ENCODE data around the gene SLU7. TPM values are rescaled to one million over a fixed set of nuclear protein-coding genes. Genes with fewer than 3 reads are reported as not detected.

Gene SLU7
- total RNA-seq, 4 donors from 2014 or later: 43.5 to 82.0 (median 69.5) TPM

- H3K36me3 ChIP-seq: no peaks in the 10 kb centered on the region
- H3K4me1 ChIP-seq: no peaks in the 10 kb centered on the region
- DNase-seq (ENCODE audit: extremely low spot score): no peak
- H3K27me3 ChIP-seq: peaks cover 0 to 4% (median 0%) of the 10 kb centered on the region in 4 donors
- no peaks in the 10 kb centered on the region for H3K9me3 ChIP-seq
- no peak overlapping the region for H3K4me3 ChIP-seq
- intact Hi-C loops (cut with DNase I): no loop called here
- no peak overlapping the region for H3K27ac ChIP-seq (replicated peaks in 1 of 4)
- TF ChIP-seq POLR2A (IDR thresholded peaks at IDR 0.05; ENCODE audit: low read depth) (no peak), EP300 (IDR thresholded peaks at IDR 0.05) (no peak), CTCF (IDR thresholded peaks at IDR 0.05) (no peak), POLR2AphosphoS5 (IDR thresholded peaks at IDR 0.05) (no peak)
Measured at GRCh38 chr5:160445751-160446150, 26.9 kb upstream of the SLU7 start.

- Histone ChIP-seq H3K9me3 (no peaks in the 10 kb centered on the region), H3K27ac (replicated peaks in 1 of 4) (no peak overlapping the region), H3K4me1 (no peaks in the 10 kb centered on the region), H3K27me3 (peaks cover 0 to 4% (median 0%) of the 10 kb centered on the region in 4 donors), H3K36me3 (no peaks in the 10 kb centered on the region), H3K4me3 (no peak overlapping the region)
- no peak for DNase-seq (ENCODE audit: extremely low spot score)
- intact Hi-C loops (cut with DNase I): no loop called here
- 78% methylated on average over 1 of the region's 1 CpG for WGBS
- TF ChIP-seq POLR2A (IDR thresholded peaks at IDR 0.05; ENCODE audit: low read depth) (no peak), EP300 (IDR thresholded peaks at IDR 0.05) (no peak), CTCF (IDR thresholded peaks at IDR 0.05) (no peak), POLR2AphosphoS5 (IDR thresholded peaks at IDR 0.05) (no peak)
Measured at GRCh38 chr5:160445132-160445531, 26.3 kb upstream of the SLU7 start.

- intact Hi-C loops (cut with DNase I): no loop called here
- WGBS: 77% methylated on average over 1 of the region's 1 CpG
- H3K4me3 ChIP-seq: no peak overlapping the region
- no peak for TF ChIP-seq CTCF (IDR thresholded peaks at IDR 0.05)
- no peak for TF ChIP-seq EP300 (IDR thresholded peaks at IDR 0.05)
- TF ChIP-seq POLR2A (IDR thresholded peaks at IDR 0.05; ENCODE audit: low read depth): no peak
- no peak for TF ChIP-seq POLR2AphosphoS5 (IDR thresholded peaks at IDR 0.05)
- H3K9me3 ChIP-seq: no peaks in the 10 kb centered on the region
- H3K36me3 ChIP-seq: no peaks in the 10 kb centered on the region
- no peak overlapping the region for H3K27ac ChIP-seq (replicated peaks in 1 of 4)
- no peak for DNase-seq (ENCODE audit: extremely low spot score)
- H3K4me1 ChIP-seq: no peaks in the 10 kb centered on the region
- peaks cover 0 to 4% (median 0%) of the 10 kb centered on the region in 4 donors for H3K27me3 ChIP-seq
Measured at GRCh38 chr5:160444407-160444806, 25.5 kb upstream of the SLU7 start.

DNA sequence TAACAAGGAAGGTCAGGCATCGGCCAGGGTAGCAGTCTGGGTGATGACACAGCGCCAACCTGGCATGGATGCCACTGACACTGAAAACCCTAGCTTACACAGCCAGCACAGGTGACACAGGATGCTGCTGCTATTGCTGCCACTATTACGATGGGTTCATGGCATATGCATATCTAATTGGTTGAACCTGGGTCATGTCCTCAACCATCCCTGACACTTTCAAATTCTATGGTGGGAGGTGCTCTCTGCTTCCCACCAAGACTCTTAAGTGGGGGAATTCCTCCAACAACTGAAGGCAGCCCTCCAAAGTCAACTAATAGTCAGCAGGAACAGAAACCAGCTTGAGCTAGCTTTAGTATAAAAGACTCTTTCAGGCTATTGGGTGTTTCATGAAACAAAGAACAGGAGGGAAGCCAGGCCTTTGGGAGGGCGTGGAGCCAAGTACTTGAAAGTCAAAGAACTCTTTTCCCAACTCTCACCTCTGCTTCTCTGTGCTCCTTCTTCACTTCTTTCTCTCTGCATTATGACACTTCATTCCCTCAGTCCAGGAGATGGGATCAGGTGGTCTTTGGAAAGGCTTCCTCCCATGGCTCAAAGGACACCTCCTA lies 24.0 kb upstream of the SLU7 start:
- peaks cover 7 to 12% (median 9%) of the 10 kb centered on the region in 4 donors for H3K4me1 ChIP-seq
- 70% methylated on average over 4 of the region's 4 CpGs for WGBS
- no peak overlapping the region for H3K27ac ChIP-seq (replicated peaks in 1 of 4)
- no peak for TF ChIP-seq POLR2AphosphoS5 (IDR thresholded peaks at IDR 0.05)
- no peak for TF ChIP-seq POLR2A (IDR thresholded peaks at IDR 0.05; ENCODE audit: low read depth)
- no peak for TF ChIP-seq EP300 (IDR thresholded peaks at IDR 0.05)
- no peak for TF ChIP-seq CTCF (IDR thresholded peaks at IDR 0.05)
- H3K27me3 ChIP-seq: peaks cover 0 to 4% (median 0%) of the 10 kb centered on the region in 4 donors
- no peak for DNase-seq (ENCODE audit: extremely low spot score)
- H3K4me3 ChIP-seq: no peak overlapping the region
- H3K36me3 ChIP-seq: no peaks in the 10 kb centered on the region
- intact Hi-C loops (cut with DNase I): no loop called here
- H3K9me3 ChIP-seq: no peaks in the 10 kb centered on the region

DNA sequence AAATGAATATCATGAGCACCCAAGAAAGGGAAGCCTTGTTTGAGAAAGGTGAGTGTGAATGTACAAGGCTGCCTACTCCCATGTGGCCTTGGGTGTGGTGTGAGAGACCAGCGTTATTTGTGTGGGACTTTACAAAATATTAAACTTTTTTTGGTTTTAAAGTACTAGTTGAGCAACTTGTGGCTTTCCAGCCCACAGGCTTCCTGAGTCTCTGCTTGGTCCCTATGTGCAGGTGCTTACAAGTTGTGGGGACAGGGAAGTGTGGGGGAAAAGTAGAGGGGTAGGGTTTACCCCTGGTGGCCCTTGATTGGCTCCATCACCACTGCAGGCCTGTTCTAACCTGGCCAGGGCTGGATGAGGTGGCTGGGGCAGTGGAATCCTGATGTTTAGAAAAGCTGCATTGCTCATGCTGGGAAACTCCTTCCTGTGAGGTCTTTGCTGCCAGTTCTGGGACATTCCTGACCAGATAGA lies 22.5 kb upstream of the SLU7 start:
- TF ChIP-seq POLR2A (IDR thresholded peaks at IDR 0.05; ENCODE audit: low read depth): no peak
- no peak for TF ChIP-seq EP300 (IDR thresholded peaks at IDR 0.05)
- no peak for TF ChIP-seq CTCF (IDR thresholded peaks at IDR 0.05)
- TF ChIP-seq POLR2AphosphoS5 (IDR thresholded peaks at IDR 0.05): no peak
- H3K27ac ChIP-seq (replicated peaks in 1 of 4): no peak overlapping the region
- 76% methylated on average over 1 of the region's 1 CpG for WGBS
- no peak for DNase-seq (ENCODE audit: extremely low spot score)
- no peaks in the 10 kb centered on the region for H3K9me3 ChIP-seq
- H3K4me1 ChIP-seq: peaks cover 7 to 12% (median 9%) of the 10 kb centered on the region in 4 donors
- H3K27me3 ChIP-seq: peaks cover 0 to 10% (median 0%) of the 10 kb centered on the region in 4 donors
- H3K36me3 ChIP-seq: no peaks in the 10 kb centered on the region
- H3K4me3 ChIP-seq: no peak overlapping the region
- intact Hi-C loops (cut with DNase I): no loop called here
